ENCODE data around the gene COL26A1.
"Not testable (repeated sequence)": the region's sequence is repeated elsewhere in the genome, so short reads cannot be mapped to it uniquely, and the experiment has no call there.

Gene COL26A1

GRCh38 chr7:101453617-101454016 lies 90.9 kb downstream of the COL26A1 start:
- DNase-seq, result no peak

GRCh38 chr7:101457001-101457750 lies 94.5 kb downstream of the COL26A1 start:
- no peak for DNase-seq

DNA sequence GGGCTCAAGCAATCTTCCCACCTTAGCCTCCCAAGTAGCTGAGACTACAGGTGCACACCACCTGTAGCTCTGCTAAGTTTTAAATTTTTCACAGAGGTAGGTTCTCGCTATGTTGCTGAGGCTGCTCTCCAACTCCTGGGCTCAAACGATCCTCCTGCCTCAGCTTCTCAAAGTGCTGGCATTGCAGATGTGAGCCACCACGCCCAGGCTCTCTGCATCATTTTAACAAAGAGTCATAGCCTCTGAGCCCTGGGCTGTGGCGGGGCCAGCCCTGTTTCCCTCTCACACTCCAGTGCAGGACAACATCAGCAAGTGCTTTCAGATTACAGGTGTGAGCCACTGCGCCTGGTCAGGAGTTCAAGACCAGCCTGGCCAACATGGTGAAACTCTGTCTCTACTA lies 102.5 kb downstream of the COL26A1 start:
- DNase-seq, result no peak

DNA sequence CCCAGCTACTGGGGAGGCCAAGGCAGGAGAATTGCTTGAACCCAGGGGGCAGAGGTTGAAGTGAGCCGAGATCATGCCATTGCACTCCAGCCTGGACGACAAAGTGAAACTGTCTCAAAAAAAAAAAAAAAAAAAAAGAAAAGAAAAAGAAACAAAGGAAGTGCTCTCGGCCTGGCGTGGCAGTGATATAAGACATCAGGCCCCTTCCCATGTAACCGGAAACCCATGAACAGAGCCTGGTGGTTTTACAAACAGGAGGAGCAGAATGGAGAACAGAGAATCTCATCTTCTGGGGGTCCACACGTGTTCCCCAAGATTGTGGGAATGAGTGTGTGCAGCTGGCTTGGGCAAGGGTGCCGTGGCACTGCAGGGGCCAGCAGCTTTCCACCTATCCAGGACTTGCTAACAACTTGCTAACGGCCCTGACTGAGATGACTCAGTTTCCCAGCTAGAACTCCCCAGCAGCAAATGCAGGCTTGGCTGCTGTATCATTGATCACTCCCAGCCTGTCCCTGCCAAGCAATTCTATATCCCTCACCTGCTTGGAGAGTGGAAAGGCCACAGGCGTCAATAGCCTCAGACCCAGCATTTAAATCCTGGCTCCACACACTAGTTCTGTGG lies 103.0 kb downstream of the COL26A1 start:
- no peak for DNase-seq

- no peak for DNase-seq
Observed at GRCh38 chr7:101466871-101467270, 104.2 kb downstream of the COL26A1 start.

DNA sequence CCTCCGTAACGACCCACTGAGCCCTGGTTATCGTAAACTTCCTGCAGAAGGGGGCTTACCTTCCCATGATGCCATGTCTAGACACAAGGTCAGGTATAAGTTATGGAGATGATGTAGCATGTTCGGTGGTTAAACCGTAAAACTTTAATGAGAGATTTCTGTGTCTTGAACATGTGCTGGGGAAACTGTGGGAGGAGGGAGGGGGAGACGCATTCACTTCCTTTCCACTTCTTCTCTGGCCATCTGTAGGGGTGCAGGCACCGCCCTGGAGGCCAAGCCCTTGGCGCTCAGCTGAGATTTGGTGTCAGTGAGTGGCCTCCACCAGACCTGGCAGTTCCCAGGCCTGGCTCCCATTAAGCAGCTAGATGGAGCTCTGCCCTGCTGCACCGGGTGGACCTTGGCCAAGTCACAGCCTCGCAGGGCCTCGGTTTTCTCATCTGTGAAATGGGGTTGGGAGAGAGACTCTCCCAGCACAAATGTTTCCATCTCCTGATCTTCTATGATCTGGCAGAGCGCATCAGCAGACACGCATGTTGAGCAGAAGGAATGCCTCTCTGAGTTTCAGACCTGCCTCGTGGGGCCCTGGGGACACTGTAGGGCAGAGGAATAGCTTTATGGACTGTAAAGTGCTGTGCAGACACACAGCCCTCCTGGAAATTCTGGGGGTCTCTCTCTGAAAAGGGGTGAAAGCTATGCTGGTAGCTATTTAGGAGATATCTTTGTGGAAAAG lies 106.0 kb downstream of the COL26A1 start:
- DNase-seq, result no peak

DNA sequence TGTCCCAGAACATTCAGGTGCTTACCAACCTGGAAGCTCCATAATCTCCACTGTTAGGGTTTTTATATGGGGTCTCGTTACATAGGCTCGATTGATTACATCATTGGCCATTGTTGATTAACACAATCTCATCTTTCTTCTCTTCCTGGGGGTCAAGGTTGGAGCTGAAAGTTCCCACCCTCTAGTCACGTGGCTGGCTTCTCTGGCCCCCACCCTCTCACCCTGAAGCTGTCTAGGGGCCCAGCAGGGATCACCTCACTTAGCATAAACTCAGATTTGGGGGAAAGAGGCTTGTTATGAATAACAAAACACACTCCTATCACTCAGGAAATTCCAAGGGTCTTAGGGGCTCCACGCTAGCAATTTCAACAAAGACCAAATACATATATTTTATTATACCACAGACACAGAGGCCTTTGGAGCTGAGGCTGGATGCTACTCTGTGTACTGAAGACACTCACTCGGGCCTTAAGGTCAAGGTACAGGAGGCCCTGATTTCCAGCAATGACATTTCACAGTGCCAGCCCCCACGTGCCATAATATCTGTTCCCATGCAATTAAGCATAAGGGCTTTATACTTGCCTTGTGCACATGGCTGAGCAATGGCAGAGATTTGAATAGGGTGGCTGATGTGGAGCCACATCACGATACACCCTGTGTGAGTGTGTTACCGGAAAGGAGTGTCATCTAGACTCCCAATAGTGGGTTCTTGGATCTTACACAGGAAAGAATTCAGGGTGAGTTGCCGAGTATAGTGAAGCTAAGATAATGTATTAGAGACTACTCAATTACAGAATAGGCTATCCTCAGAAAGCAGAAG lies 108.2 kb downstream of the COL26A1 start:
- DNase-seq, result no peak

GRCh38 chr7:101474178-101474577 lies 111.5 kb downstream of the COL26A1 start:
- DNase-seq, result no peak

GRCh38 chr7:101475691-101476090 lies 113.0 kb downstream of the COL26A1 start:
- not testable (repeated sequence) for DNase-seq

DNA sequence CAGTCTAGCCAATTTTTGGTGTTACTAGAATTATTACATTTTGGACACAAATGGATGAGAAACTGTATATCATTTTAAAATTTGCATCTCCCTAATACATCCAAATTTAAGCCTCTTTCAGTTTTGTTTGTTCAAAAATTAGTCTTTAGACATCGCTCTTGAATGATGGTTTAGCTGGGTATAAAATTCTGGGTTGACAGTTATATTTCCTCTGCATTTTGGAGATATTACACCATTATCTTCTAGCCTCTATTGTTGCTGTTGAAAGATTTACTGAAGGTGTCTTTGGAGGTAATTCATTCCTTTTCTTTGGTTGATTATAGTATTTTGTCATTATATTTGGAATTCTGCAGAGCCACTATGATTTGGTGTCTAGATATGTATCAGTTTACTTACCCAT lies 116.5 kb downstream of the COL26A1 start:
- no peak for DNase-seq

- not testable (repeated sequence) for DNase-seq
Observed at GRCh38 chr7:101486056-101486432, 123.4 kb downstream of the COL26A1 start.

- DNase-seq, result no peak
Observed at GRCh38 chr7:101486433-101487104, 123.9 kb downstream of the COL26A1 start.

DNA sequence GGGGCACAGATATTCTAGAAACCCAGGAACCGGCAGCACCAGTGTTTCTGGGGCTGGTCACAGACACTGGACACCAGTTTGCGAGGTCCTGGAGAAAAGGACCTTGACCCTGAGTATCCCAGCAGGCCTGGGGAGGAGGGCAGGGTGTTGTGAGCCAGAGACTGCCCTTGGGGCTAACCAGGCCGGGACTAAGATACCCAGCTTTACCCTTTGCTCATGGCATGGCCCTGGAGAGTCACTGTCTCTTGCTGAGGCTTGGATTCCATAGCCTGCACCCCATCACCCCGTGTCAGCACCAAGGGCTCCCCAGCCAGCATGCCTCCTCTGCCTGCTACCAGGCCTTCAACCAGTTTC lies 124.4 kb downstream of the COL26A1 start:
- no peak for DNase-seq

- DNase-seq, result no peak
Observed at GRCh38 chr7:101487753-101488152, 125.1 kb downstream of the COL26A1 start.

DNA sequence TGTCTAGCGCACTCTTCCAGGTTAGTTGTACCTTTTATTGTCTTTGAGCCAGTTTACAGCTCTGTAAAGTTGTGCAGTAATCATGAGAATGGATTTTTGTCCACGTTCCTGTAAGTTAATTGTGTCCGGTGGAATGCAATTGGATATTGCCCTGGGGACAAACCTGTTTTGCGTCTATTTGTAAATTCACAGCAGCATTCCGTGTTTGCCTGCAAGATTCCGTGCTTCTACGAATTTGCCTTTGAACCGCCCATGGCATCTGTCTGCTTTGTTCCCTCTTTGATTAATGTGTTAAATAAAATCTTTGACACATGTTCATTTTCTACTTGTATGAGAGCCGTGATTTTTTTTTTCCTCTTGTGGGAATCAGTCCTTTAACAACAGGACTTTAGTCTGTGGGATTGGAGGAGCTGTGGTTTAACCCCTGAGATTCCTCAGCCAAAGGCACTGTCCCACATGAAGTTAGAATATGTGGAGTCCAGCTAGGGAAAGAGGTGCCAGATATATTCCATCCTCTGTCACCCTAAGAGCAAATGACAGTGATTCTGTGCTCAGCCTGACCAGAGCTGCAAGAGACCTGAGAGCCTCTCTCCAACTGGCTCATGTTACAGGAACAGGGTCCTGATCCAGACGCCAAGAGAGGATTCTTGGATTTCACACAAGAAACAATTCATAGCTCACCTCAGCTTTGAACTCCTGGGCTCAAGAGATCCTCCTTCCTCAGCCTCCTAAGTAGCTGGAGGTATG lies 126.3 kb downstream of the COL26A1 start:
- no peak for DNase-seq

- DNase-seq, result not testable (repeated sequence)
Observed at GRCh38 chr7:101490439-101490838, 127.8 kb downstream of the COL26A1 start.

DNA sequence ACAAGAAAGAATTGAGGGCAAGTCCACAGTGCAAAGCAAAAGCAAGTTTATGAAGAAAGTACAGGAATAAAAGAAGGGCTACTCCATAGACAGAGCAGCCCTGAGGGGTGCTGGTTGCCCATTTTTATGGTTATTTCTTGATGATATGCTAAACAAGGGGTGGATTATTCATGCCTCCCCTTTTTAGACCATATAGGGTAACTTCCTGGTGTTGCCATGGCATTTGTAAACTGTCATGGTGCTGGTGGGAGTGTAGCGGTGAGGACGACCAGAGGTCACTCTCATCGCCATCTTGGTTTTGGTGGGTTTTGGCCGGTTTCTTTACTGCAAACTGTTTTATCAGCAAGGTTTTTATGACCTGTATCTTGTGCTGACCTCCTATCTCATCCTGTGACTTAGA lies 128.8 kb downstream of the COL26A1 start:
- not testable (repeated sequence) for DNase-seq

GRCh38 chr7:101494602-101495329 lies 132.1 kb downstream of the COL26A1 start:
- no peak for DNase-seq

GRCh38 chr7:101496017-101496416 lies 133.3 kb downstream of the COL26A1 start:
- DNase-seq, result no peak

- DNase-seq, result no peak
Observed at GRCh38 chr7:101501351-101501750, 138.7 kb downstream of the COL26A1 start.

DNA sequence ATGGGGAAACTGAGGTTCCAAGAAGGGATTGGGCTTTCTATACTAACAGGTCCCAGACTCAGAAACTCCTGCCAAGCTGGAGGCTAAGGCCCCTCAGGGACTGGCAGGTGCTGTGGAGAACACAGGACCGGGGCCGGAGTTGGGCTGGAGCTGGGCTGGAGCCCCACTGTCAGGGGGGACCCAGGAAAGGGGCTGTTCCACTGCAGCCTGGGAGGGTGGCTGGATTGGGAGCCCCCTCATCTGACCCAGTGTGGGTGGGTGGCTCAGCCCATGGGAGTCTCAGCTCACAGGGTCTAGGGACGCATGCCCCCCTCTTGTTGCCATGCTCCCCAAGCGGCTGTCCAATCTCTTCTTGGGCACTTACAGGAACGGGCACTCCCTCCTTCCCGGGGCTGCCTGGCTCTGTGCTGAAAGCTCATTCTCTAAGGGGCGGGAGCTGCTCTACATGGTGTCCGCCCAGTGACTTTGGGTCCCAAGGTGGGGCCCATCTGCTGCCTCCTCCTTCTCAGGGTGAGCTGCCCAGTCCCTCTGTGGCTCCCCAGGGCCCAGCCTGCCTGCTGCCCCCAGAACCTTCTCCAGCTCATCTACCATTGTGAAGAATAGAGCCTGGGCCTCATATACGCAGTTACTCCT lies 139.9 kb downstream of the COL26A1 start:
- DNase-seq, result no peak
